ENCODE data around the gene KATNIP. TPM values are rescaled to one million over a fixed set of nuclear protein-coding genes. Genes with fewer than 3 reads are reported as not detected.

KATNIP gene
- total and polyA plus RNA-seq, 2 of the 13 experiments (the other 11 are each of a cell fraction or from before 2014, with no cell fraction given), result 9.7 to 12.0 TPM

- TF ChIP-seq, protein P1, sequence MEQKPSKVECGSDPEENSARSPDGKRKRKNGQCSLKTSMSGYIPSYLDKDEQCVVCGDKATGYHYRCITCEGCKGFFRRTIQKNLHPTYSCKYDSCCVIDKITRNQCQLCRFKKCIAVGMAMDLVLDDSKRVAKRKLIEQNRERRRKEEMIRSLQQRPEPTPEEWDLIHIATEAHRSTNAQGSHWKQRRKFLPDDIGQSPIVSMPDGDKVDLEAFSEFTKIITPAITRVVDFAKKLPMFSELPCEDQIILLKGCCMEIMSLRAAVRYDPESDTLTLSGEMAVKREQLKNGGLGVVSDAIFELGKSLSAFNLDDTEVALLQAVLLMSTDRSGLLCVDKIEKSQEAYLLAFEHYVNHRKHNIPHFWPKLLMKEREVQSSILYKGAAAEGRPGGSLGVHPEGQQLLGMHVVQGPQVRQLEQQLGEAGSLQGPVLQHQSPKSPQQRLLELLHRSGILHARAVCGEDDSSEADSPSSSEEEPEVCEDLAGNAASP (CRISPR knock-in tag; IDR thresholded peaks at IDR 0.05; ENCODE audit: borderline replicate concordance), result peak; percentile 51; the same call in 1 of the 2 replicates
- TF ChIP-seq NR0B2 (CRISPR knock-in tag; IDR thresholded peaks at IDR 0.05) (no peak), UBTF (CRISPR knock-in tag; IDR thresholded peaks at IDR 0.05) (0 out of 2 replicates have a peak, but pooled peaks have one; percentile 23), ZNF446 (CRISPR knock-in tag; IDR thresholded peaks at IDR 0.05) (no peak), MED1 (CRISPR knock-in tag; IDR thresholded peaks at IDR 0.05) (peak; percentile 56; the same call in 1 of the 2 replicates), NONO (IDR thresholded peaks at IDR 0.05) (no peak), NONO (CRISPR knock-in tag; conservative IDR thresholded peaks at IDR 0.05) (peak; percentile 65; the same call in 1 of the 2 replicates), NFIB (CRISPR knock-in tag; IDR thresholded peaks at IDR 0.05; ENCODE audit: borderline replicate concordance) (no peak), ZNF234 (CRISPR knock-in tag; conservative IDR thresholded peaks at IDR 0.05) (no peak), PAXIP1 (CRISPR knock-in tag; conservative IDR thresholded peaks at IDR 0.05) (peak; percentile 87), NFE2L1 (CRISPR knock-in tag; IDR thresholded peaks at IDR 0.05; ENCODE audit: borderline replicate concordance) (no peak), RBM39 (IDR thresholded peaks at IDR 0.05; ENCODE audit: low read depth, low read length, poor library complexity, severe bottlenecking) (no peak), ARNT (IDR thresholded peaks at IDR 0.05) (no peak)
- TF ChIP-seq, protein P2, sequence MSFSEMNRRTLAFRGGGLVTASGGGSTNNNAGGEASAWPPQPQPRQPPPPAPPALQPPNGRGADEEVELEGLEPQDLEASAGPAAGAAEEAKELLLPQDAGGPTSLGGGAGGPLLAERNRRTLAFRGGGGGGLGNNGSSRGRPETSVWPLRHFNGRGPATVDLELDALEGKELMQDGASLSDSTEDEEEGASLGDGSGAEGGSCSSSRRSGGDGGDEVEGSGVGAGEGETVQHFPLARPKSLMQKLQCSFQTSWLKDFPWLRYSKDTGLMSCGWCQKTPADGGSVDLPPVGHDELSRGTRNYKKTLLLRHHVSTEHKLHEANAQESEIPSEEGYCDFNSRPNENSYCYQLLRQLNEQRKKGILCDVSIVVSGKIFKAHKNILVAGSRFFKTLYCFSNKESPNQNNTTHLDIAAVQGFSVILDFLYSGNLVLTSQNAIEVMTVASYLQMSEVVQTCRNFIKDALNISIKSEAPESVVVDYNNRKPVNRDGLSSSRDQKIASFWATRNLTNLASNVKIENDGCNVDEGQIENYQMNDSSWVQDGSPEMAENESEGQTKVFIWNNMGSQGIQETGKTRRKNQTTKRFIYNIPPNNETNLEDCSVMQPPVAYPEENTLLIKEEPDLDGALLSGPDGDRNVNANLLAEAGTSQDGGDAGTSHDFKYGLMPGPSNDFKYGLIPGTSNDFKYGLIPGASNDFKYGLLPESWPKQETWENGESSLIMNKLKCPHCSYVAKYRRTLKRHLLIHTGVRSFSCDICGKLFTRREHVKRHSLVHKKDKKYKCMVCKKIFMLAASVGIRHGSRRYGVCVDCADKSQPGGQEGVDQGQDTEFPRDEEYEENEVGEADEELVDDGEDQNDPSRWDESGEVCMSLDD (CRISPR knock-in tag; IDR thresholded peaks at IDR 0.05; ENCODE audit: borderline replicate concordance), result no peak
- TF ChIP-seq, protein P3, sequence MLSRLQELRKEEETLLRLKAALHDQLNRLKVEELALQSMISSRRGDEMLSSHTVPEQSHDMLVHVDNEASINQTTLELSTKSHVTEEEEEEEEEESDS (CRISPR knock-in tag; IDR thresholded peaks at IDR 0.05; ENCODE audit: borderline replicate concordance), result no peak
Measured at GRCh38 chr16:27579087-27579980, 29.4 kb downstream of the KATNIP start (continued).

All from HepG2 (cell line).